GM23338 (cell line): ENCODE measurements around the gene ACYP2. TPM values are rescaled to one million over a fixed set of nuclear protein-coding genes. Genes with fewer than 3 reads are reported as not detected.

Experiments
- ATAC-seq: fragments of 200-7000 bp; cut with Tn5 transposase; 3 replicates; pipeline ENCODE4 v1.9.1; 2020
- DNase-seq: peaks from one replicate; pipeline ENCODE4 v3.0.0-alpha.2; 2015; ENCODE audit warnings: low spot score
- H2AFZ ChIP-seq: fragments of 200-600 bp; sonication (generic); 2 replicates; pipeline ENCODE4 v1.8.0; 2016; ENCODE audit warnings: antibody characterized with exemption, mild to moderate bottlenecking, moderate library complexity
- H3F3A ChIP-seq: fragments of 200-600 bp; sonication (generic); replicated peaks from 2 replicates; pipeline ENCODE4 v1.8.0; 2017; ENCODE audit warnings: antibody characterized with exemption, mixed run types, low read depth
- H3K27ac ChIP-seq: fragments of 200-600 bp; sonication (generic); 2 replicates; pipeline ENCODE4 v1.6.1; 2016; ENCODE audit warnings: low read depth
- H3K27me3 ChIP-seq: fragments of 200-600 bp; sonication (generic); 2 replicates; pipeline ENCODE4 v1.8.0; 2016; ENCODE audit warnings: mild to moderate bottlenecking, mixed run types, moderate library complexity; ENCODE audit not compliant: insufficient read depth
- H3K36me3 ChIP-seq: fragments of 200-600 bp; sonication (generic); 2 replicates; pipeline ENCODE4 v1.8.0; 2016; ENCODE audit warnings: mild to moderate bottlenecking; ENCODE audit not compliant: insufficient read depth
- H3K4me1 ChIP-seq: fragments of 200-600 bp; sonication (generic); 2 replicates; pipeline ENCODE4 v1.8.0; 2016; ENCODE audit warnings: mild to moderate bottlenecking, moderate library complexity; ENCODE audit not compliant: insufficient read depth
- H3K4me2 ChIP-seq: fragments of 200-600 bp; sonication (generic); 2 replicates; pipeline ENCODE4 v1.7.1; 2017; ENCODE audit warnings: mixed run types
- H3K4me3 ChIP-seq: fragments of 200-600 bp; sonication (generic); 2 replicates; pipeline ENCODE4 v1.6.1; 2016; ENCODE audit warnings: mixed run types
- H3K79me2 ChIP-seq: fragments of 200-600 bp; sonication (generic); replicated peaks from 2 replicates; pipeline ENCODE4 v1.8.0; 2017; ENCODE audit warnings: mild to moderate bottlenecking; ENCODE audit not compliant: insufficient read depth
- H3K9me2 ChIP-seq: fragments of 200-600 bp; sonication (generic); 2 replicates; pipeline ENCODE4 v1.8.0; 2017; ENCODE audit not compliant: insufficient read depth
- H4K20me1 ChIP-seq: fragments of 200-600 bp; sonication (generic); replicated peaks from 2 replicates; pipeline ENCODE4 v1.8.0; 2017; ENCODE audit warnings: mild to moderate bottlenecking; ENCODE audit not compliant: insufficient read depth
- H3K27ac Mint-ChIP-seq: 2 replicates; pipeline ENCODE4 v1.8.0; 2020; ENCODE audit warnings: inconsistent platforms, mild to moderate bottlenecking, moderate library complexity, mixed read lengths
- H3K27me3 Mint-ChIP-seq: 3 replicates; pipeline ENCODE4 v1.8.0; 2022; ENCODE audit warnings: low read depth, mild to moderate bottlenecking, moderate library complexity, mixed read lengths, inconsistent platforms; ENCODE audit not compliant: insufficient read depth, poor library complexity
- H3K36me3 Mint-ChIP-seq: 3 replicates; pipeline ENCODE4 v1.8.0; 2021; ENCODE audit warnings: low read depth, mild to moderate bottlenecking, inconsistent platforms, moderate library complexity, mixed read lengths
- H3K4me1 Mint-ChIP-seq: 3 replicates; pipeline ENCODE4 v1.8.0; 2020; ENCODE audit warnings: mild to moderate bottlenecking, inconsistent platforms, mixed read lengths
- H3K4me3 Mint-ChIP-seq: 3 replicates; pipeline ENCODE4 v1.8.0; 2021; ENCODE audit warnings: moderate library complexity, mild to moderate bottlenecking, inconsistent platforms, mixed read lengths
- H3K9me3 Mint-ChIP-seq: 3 replicates; pipeline ENCODE4 v1.8.0; 2020; ENCODE audit warnings: moderate library complexity, mild to moderate bottlenecking, inconsistent platforms, mixed read lengths
- CREB1 ChIP-seq: fragments of 250-450 bp; sonication (Bioruptor Pico); IDR thresholded peaks from 2 replicates; pipeline ENCODE4 v1.5.0; 2020; ENCODE audit warnings: low read depth, mild to moderate bottlenecking, moderate library complexity
- CTCF ChIP-seq, 2 experiments: fragments of 200-600 bp in 1 of 2; sonication (generic) in 1 of 2; conservative IDR thresholded peaks; 2 replicates each; pipeline versions ENCODE4 v1.5.1 to v1.6.1; 2016 to 2017; ENCODE audit warnings: antibody characterized with exemption in 2 of 2, low read depth in 2 of 2, mild to moderate bottlenecking in 2 of 2, moderate library complexity in 1 of 2
- ETS1 ChIP-seq: IDR thresholded peaks from 2 replicates; pipeline ENCODE4 v1.6.1; 2016; ENCODE audit warnings: antibody characterized with exemption
- EZH2 ChIP-seq: fragments of 200-600 bp; sonication (generic); IDR thresholded peaks from one replicate; pipeline ENCODE4 v1.8.0; 2017; ENCODE audit warnings: antibody characterized with exemption, mild to moderate bottlenecking, low read depth; ENCODE audit not compliant: unreplicated experiment
- EZH2phosphoT487 ChIP-seq: fragments of 200-600 bp; sonication (generic); IDR thresholded peaks from one replicate; pipeline ENCODE4 v1.8.1; 2018; ENCODE audit warnings: antibody characterized with exemption; ENCODE audit not compliant: unreplicated experiment
- JUNB ChIP-seq: IDR thresholded peaks from one replicate; pipeline ENCODE4 v1.6.1; 2016; ENCODE audit warnings: antibody characterized with exemption; ENCODE audit not compliant: unreplicated experiment
- NANOG ChIP-seq: IDR thresholded peaks from 2 replicates; pipeline ENCODE4 v1.6.1; 2016; ENCODE audit warnings: antibody characterized with exemption, borderline replicate concordance
- POLR2AphosphoS5 ChIP-seq: IDR thresholded peaks from 2 replicates; pipeline ENCODE4 v1.6.1; 2016; ENCODE audit warnings: antibody characterized with exemption, low read depth
- REST ChIP-seq: IDR thresholded peaks from one replicate; pipeline ENCODE4 v1.6.1; 2018; ENCODE audit warnings: antibody characterized with exemption; ENCODE audit not compliant: unreplicated experiment
- STAT1 ChIP-seq: IDR thresholded peaks from one replicate; pipeline ENCODE4 v1.6.1; 2016; ENCODE audit warnings: antibody characterized with exemption; ENCODE audit not compliant: unreplicated experiment
- ZNF114 ChIP-seq: fragments of 250-450 bp; sonication (Bioruptor Pico); IDR thresholded peaks from 2 replicates; pipeline ENCODE4 v1.5.0; 2020; ENCODE audit warnings: mild to moderate bottlenecking, moderate library complexity
- ZNF331 ChIP-seq: fragments of 250-450 bp; sonication (Bioruptor Pico); IDR thresholded peaks from 2 replicates; pipeline ENCODE4 v1.5.0; 2020; ENCODE audit warnings: low read depth, mild to moderate bottlenecking, moderate library complexity
- ZNF462 ChIP-seq: fragments of 250-450 bp; sonication (Bioruptor Pico); IDR thresholded peaks from 2 replicates; pipeline ENCODE4 v1.5.0; 2020; ENCODE audit warnings: mild to moderate bottlenecking, moderate library complexity
- polyA plus RNA-seq: library from polyadenylated mRNA; unstranded; fragments of >200 nt; fragmentation: Nextera tagmentation; extraction: Ambion mirVana; gene quantifications from 2 replicates; pipeline ENCODE4 v1.2.1, GENCODE V29; 2016
- total RNA-seq: library from RNA; depleted of rRNA; stranded (reverse); fragments of >200 nt; shearing (Covaris generic); gene quantifications from 2 replicates; pipeline ENCODE4 v1.2.3, GENCODE V29; 2014

ACYP2 gene
- total and polyA plus RNA-seq, 2 experiments from 2014 or later, result 2.3 to 15.5 TPM

- Mint-ChIP-seq H3K27ac (no peak overlapping the region), H3K27me3 (peaks cover 4% of the 10 kb centered on the region), H3K4me3 (no peak overlapping the region), H3K9me3 (peaks cover under 1% of the 10 kb centered on the region; the same call in 2 of the 3 replicates), H3K36me3 (no peaks in the 10 kb centered on the region), H3K4me1 (peaks cover 10% of the 10 kb centered on the region)
- Histone ChIP-seq H3F3A (no peaks in the 10 kb centered on the region), H4K20me1 (no peaks in the 10 kb centered on the region), H3K4me3 (no peak overlapping the region), H3K79me2 (no peaks in the 10 kb centered on the region), H3K4me1 (peaks cover 6% of the 10 kb centered on the region; the same call in 1 of the 2 replicates), H3K4me2 (no peak overlapping the region), H3K9me2 (no peaks in the 10 kb centered on the region), H3K27ac (no peak overlapping the region), H2AFZ (no peak overlapping the region), H3K36me3 (no peaks in the 10 kb centered on the region), H3K27me3 (no peaks in the 10 kb centered on the region)
- ATAC-seq (no peak), DNase-seq (no peak)
- TF ChIP-seq NANOG (no peak), STAT1 (no peak), ETS1 (no peak), POLR2AphosphoS5 (no peak), EZH2 (no peak), CTCF (conservative IDR thresholded peaks at IDR 0.05; ENCODE audit: low read depth in 2 of 2) (no peak), JUNB (no peak), EZH2phosphoT487 (no peak), ZNF462 (CRISPR knock-in tag) (no peak), REST (no peak), ZNF331 (no peak), ZNF114 (CRISPR knock-in tag) (no peak), CREB1 (CRISPR knock-in tag) (no peak)
Observed at GRCh38 chr2:54088719-54089118, 26.7 kb upstream of the ACYP2 start.
